Left lung (tissue), 10 donors: ENCODE measurements around the gene VTCN1. TPM values are rescaled to one million over a fixed set of nuclear protein-coding genes. Genes with fewer than 3 reads are reported as not detected.

Source experiments
- ATAC-seq: fragments of 200-7000 bp; cut with Tn5 transposase; one replicate; pipeline ENCODE4 v1.9.1; 2020; ENCODE audit warnings: moderate library complexity
- DNase-seq, 4 donors: peaks; one replicate each; pipeline ENCODE4 v3.0.0-alpha.2; 2013 to 2020
- H3K27ac ChIP-seq, 2 donors: fragments of 200-600 bp; sonication (generic) in 1 of 2; one replicate each; pipeline versions ENCODE4 v1.5.0 to v1.8.0; 2020 to 2021
- H3K27me3 ChIP-seq, 2 donors: fragments of 200-600 bp; sonication (generic) in 1 of 2; one replicate each; pipeline versions ENCODE4 v1.5.0 to v1.8.0; 2020 to 2021
- H3K36me3 ChIP-seq, 2 donors: fragments of 200-600 bp; sonication (generic) in 1 of 2; one replicate each; pipeline versions ENCODE4 v1.5.0 to v1.8.0; 2020 to 2021
- H3K4me1 ChIP-seq, 2 donors: fragments of 200-600 bp; one replicate each; pipeline ENCODE4 v1.8.0; 2021
- H3K4me3 ChIP-seq, 2 donors: fragments of 200-600 bp; sonication (generic) in 1 of 2; one replicate each; pipeline versions ENCODE4 v1.5.0 to v1.8.0; 2020 to 2021; ENCODE audit warnings: mild to moderate bottlenecking in 1 of 2
- H3K9me3 ChIP-seq, 2 donors: fragments of 200-600 bp; sonication (generic) in 1 of 2; one replicate each; pipeline versions ENCODE4 v1.5.0 to v1.8.0; 2020 to 2021
- intact Hi-C, 2 donors: fragments of 100-400 bp; cut with DNase I; formaldehyde crosslinking; loops; one replicate each; pipeline versions ENCODE4 v1.11.2 to v1.14.2; 2022
- polyA plus RNA-seq, 6 donors: library from polyadenylated mRNA; unstranded; fragments of 120-200 nt; gene quantifications; one replicate each; pipeline ENCODE4 v1.2.1, GENCODE V29; 2013; ENCODE audit not compliant: insufficient read length in 6 of 6
- total RNA-seq, 2 donors: library from RNA; stranded (reverse); fragmentation: NEBNext Ultra II Directional; extraction: Animal tissue kit (Norgen Biotek cat#: 25700); gene quantifications; one replicate each; pipeline ENCODE4 v1.2.1, GENCODE V29; 2021
- TF ChIP-seq, protein P1 (sequence below), 2 donors: fragments of 200-600 bp; sonication (generic) in 1 of 2; IDR thresholded peaks; one replicate each; pipeline versions ENCODE4 v1.5.0 to v1.8.0; 2021; ENCODE audit warnings: antibody characterized with exemption in 2 of 2
- donor health status: DM: no; HTN: yes; CAD: no.
- donor health status: DM: no; HTN: no; CAD: no.

The VTCN1 gene
- total and polyA plus RNA-seq, 8 donors: 0.31 to 0.87 (median 0.54) TPM; not detected in 1

DNA sequence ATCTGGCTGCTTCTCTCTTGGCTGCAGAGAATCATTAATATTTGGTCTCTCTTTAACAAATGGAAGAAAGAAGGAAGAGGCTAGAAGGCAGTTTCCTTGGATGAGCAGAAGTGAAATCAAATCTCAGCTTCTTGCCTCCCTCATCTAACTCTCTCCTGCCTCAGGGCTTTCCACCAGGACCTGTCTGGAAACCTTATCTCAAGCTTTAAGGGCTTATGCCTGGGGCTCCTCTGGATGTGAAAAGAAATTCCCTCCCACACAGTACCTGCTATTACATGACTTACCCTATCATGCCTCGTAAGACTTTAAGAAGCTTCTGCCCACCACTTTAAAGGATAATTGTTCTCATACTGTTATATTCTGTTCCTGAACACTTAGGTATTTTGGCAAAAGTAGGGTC is 8.9 kb downstream of the VTCN1 start:
- no peak for DNase-seq
- intact Hi-C loops: no loop called here
- no peak overlapping the region for H3K4me3 ChIP-seq
- ATAC-seq: no peak
- TF ChIP-seq, protein P1, sequence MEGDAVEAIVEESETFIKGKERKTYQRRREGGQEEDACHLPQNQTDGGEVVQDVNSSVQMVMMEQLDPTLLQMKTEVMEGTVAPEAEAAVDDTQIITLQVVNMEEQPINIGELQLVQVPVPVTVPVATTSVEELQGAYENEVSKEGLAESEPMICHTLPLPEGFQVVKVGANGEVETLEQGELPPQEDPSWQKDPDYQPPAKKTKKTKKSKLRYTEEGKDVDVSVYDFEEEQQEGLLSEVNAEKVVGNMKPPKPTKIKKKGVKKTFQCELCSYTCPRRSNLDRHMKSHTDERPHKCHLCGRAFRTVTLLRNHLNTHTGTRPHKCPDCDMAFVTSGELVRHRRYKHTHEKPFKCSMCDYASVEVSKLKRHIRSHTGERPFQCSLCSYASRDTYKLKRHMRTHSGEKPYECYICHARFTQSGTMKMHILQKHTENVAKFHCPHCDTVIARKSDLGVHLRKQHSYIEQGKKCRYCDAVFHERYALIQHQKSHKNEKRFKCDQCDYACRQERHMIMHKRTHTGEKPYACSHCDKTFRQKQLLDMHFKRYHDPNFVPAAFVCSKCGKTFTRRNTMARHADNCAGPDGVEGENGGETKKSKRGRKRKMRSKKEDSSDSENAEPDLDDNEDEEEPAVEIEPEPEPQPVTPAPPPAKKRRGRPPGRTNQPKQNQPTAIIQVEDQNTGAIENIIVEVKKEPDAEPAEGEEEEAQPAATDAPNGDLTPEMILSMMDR (IDR thresholded peaks at IDR 0.05): no peak
- H3K9me3 ChIP-seq: no peaks in the 10 kb centered on the region
- no peaks in the 10 kb centered on the region for H3K27me3 ChIP-seq
- no peaks in the 10 kb centered on the region for H3K36me3 ChIP-seq
- no peaks in the 10 kb centered on the region for H3K4me1 ChIP-seq
- H3K27ac ChIP-seq: no peak overlapping the region

DNA sequence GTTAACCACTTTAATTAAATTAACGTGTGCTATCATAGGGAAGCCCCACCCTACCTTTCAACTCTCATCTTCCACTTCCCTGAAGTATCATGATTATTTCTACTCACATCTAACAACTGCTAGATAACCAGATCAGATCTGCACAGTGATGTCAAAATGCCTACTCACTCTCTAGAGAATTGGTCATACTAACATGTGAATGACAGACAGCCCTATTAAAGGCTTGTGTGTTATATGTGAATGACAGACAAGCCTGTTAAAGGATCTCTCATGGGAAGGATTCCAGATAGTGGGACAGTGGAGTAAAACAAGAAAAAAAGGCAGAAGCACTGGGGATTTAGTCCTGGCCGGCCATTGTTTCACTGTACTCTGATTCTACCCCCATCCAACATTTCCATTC is 12.6 kb downstream of the VTCN1 start:
- no peak for DNase-seq
- TF ChIP-seq, protein P1 (IDR thresholded peaks at IDR 0.05): no peak
- no peaks in the 10 kb centered on the region for H3K36me3 ChIP-seq
- no peak overlapping the region for H3K4me3 ChIP-seq
- no peak overlapping the region for H3K27ac ChIP-seq
- no peak for ATAC-seq
- no peaks in the 10 kb centered on the region for H3K4me1 ChIP-seq
- intact Hi-C loops: no loop called here
- peaks cover 0 to 2% of the 10 kb centered on the region in 2 donors for H3K9me3 ChIP-seq
- no peaks in the 10 kb centered on the region for H3K27me3 ChIP-seq

DNA sequence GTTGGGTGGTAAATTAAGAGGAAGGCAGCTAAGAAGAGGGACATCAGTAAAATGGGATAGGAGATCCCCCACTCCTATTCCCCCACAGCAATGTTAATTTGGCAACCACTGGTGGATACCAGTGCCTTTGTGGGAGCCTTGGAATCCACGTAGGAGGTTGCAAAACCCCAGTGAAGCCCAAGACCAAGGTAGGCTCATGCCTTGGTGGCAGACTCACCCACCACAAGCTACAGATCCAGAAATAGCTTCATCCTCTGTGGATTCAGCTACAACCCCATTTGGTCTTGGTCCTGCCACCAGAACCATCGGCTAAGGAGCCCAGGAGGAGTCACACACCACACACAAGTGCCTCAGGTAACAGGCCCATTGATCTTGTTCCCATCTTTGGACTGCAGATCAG is 21.0 kb downstream of the VTCN1 start:
- TF ChIP-seq, protein P1 (IDR thresholded peaks at IDR 0.05): no peak
- DNase-seq (no peak), ATAC-seq (no peak)
- H3K27me3 ChIP-seq: no peaks in the 10 kb centered on the region
- H3K27ac ChIP-seq: no peak overlapping the region
- no peaks in the 10 kb centered on the region for H3K36me3 ChIP-seq
- no peaks in the 10 kb centered on the region for H3K4me1 ChIP-seq
- intact Hi-C loops: no loop called here
- H3K4me3 ChIP-seq: no peak overlapping the region
- H3K9me3 ChIP-seq: peaks cover 0 to 10% of the 10 kb centered on the region in 2 donors

DNA sequence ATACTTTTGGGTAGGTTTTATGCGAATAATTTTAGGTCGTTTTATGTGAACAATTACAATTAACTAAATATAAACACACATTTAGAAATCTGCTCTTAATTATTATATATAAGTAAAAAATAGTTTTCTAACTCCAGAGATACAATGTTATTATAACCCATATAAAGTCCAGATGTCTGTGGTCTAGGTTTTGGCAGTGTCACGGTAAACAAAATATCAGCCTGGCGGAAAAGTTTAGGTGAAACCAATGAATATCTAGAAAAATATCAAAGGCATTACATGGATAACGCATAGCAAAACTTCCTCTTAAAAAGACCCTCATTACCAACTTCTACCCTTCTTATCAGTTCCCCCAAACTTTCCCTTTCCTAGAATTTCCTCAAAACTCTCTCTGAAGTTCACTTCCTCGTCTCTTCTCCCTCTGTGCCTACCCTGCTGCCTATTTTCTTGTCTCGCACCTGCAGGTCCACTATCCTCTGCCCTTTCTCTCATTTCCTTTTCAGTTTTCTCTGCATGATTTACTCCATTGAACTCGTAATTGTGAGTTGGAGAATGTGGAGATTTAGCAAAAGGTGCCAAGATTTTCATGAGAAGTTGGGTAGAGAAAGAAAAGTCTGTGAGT is 21.8 kb downstream of the VTCN1 start:
- TF ChIP-seq, protein P1 (IDR thresholded peaks at IDR 0.05): no peak
- Histone ChIP-seq H3K9me3 (peaks cover 0 to 10% of the 10 kb centered on the region in 2 donors), H3K27ac (no peak overlapping the region), H3K4me3 (no peak overlapping the region), H3K36me3 (no peaks in the 10 kb centered on the region), H3K4me1 (no peaks in the 10 kb centered on the region), H3K27me3 (no peaks in the 10 kb centered on the region)
- ATAC-seq (no peak), DNase-seq (no peak)
- intact Hi-C loops: no loop called here

DNA sequence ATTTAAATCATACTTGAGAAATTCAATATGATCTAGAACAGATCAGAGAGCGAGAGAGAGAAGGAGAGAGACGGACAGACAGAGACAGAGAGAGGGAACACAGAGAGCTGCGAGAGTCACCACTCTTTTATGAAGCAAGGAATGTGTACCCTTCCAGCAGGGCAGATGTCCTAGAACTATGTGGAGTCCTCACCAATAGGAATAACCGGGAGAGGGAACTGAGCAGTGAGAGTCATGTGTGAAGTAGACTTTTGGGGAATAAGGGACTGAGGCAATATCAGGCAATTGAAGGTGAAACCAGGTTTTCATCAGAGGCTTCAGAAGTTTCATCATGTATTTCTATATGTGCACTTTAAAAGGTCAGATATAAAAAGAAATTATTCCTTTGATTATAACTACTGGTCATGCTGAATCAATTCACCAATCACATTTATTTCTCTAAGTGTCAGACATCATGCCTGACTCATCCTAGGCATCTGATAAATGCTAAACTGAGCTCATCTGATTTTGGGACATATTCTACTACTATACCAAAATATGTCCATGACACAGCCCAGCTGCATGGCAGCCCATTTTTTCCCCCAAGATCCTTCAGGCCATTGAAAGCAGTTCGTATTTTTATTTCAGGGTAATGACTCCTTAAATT is 22.4 kb downstream of the VTCN1 start:
- no peaks in the 10 kb centered on the region for H3K27me3 ChIP-seq
- H3K4me1 ChIP-seq: no peaks in the 10 kb centered on the region
- no peak overlapping the region for H3K27ac ChIP-seq
- no peaks in the 10 kb centered on the region for H3K36me3 ChIP-seq
- DNase-seq: no peak
- H3K4me3 ChIP-seq: no peak overlapping the region
- TF ChIP-seq, protein P1 (IDR thresholded peaks at IDR 0.05): no peak
- H3K9me3 ChIP-seq: peaks cover 0 to 10% of the 10 kb centered on the region in 2 donors
- no peak for ATAC-seq
- intact Hi-C loops: no loop called here
